Lung microvascular endothelial cell (primary cell): ENCODE results near the gene DHRS13. TPM values are rescaled to one million over a fixed set of nuclear protein-coding genes. Genes with fewer than 3 reads are reported as not detected.

Experiments used
- DNase-seq, 2 donors: peaks; one replicate each; pipeline versions ENCODE4 v3.0.0 to v3.0.0-alpha.2; 2010; ENCODE audit warnings: low read depth in 2 of 2
- total RNA-seq: library from RNA; depleted of rRNA; stranded (reverse); fragments of >200 nt; gene quantifications from 2 replicates; pipeline ENCODE4 v1.2.1, GENCODE V29; 2014

DHRS13 gene
- total RNA-seq, 1 donor from 2014 or later, result 14.5 TPM

DNA sequence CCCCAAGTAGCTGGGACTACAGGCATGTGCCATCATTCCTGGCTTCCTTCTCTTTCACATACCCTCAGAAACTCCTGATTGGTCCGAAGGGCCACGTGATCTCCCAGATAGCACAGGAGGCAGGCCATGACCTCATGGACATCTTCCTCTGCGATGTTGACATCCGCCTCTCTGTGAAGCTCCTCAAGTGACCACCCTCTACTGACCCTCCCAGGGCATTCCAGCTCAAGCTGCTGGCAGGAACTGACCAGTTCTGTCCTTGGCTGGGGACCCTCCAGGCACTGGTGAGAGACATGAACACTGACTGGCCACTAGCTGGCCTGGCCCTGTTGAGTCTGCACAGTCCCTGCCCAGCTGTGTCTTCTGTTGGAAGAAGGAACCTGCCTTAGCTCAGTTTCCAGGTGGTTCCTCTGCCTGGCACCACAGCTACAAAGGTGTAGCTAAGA, 42.5 kb downstream of the DHRS13 start:
- DNase-seq, result no peak

DNA sequence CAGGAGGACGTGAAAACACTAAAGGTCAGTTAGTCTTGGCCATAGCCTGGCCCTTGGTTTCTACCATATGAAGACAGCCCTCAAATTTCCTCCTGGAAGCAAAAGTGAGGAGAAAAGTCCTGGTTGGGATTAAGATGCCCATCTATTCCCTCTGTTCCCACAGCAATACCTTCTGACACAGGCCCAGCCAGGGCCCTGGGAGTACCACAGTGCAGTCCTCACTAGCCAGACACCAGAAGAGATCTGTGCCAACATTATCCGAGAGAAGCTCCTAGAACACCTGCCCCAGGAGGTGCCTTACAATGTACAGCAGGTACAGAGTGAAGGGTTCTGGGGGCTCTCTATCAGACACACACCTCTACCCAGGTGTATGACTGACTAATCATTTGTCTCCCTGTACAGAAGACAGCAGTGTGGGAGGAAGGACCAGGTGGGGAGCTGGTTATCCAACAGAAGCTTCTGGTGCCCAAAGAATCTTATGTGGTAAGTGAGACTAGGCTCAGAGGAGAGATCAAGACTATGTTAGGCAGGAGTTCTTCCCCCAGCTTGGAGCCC, 44.0 kb downstream of the DHRS13 start:
- DNase-seq, result no peak

DNA sequence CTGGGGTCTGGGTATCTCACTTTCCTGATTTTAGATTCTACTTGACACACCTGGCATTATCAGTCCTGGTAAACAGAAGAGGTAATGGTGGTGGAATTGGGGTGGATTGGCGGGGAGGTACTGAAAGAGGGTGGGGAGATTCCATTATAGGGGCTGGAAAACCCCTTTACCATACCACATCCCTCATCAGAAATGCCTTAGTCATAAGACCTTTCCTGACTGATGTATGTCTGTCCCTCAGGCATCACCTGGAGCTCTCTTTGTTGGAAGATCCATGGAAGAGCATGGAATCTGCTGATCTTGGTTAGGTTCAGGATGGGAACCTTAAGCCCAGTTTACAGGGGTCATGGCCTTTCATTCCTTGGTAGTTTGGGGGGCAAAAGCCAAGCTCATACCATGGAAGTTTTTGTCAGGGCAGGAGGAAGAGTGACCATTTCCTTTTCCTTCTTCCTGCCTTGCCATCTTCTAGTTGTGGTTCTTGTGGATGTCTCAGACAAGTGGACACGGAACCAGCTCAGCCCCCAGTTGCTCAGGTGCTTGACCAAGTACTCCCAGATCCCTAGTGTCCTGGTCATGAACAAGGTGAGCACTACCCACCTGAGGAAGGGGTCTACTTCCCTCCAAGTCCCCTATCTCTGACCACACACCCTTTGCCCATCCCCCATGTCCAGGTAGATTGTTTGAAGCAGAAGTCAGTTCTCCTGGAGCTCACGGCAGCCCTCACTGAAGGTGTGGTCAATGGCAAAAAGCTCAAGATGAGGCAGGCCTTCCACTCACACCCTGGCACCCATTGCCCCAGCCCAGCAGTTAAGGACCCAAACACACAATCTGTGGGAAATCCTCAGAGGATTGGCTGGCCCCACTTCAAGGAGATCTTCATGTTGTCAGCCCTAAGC, 44.7 kb downstream of the DHRS13 start:
- no peak for DNase-seq

DNA sequence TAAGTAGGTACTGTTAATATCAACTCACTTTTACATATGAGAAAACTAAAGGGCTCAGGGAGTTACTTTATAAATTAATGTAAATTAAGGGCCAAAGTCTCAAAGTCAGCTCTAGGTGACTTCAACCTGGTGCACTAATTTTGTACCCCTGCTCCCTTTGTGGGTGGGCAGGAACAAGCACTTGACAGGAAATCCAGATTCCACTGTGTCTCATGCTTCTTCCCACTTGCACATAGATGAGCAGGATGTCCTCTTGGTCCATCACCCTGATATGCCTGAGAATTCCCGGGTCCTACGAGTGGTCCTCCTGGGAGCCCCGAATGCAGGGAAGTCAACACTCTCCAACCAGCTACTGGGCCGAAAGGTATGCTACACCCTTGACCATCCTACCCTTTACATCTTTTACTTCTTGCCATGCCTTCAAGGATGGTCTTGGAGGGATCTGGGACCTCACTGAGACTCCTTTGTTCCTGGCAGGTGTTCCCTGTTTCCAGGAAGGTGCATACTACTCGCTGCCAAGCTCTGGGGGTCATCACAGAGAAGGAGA, 46.8 kb downstream of the DHRS13 start:
- no peak for DNase-seq

DNA sequence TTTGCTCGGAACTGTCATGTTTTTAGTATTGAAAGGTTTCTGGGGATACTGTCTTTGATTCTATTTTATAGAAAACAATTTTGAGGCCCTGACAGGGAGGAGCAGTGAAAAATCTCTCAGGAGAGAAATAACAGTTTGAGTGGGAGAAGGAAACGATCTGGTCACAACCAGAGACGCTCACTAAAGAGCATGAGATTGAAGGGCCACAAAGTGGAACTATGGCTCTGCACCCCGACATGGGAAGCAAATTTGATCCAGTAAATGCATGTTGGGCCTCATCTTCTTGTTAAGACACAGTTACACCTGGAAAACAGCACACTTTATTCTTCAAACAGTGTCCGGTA, 47.6 kb downstream of the DHRS13 start:
- DNase-seq, result no peak

DNA sequence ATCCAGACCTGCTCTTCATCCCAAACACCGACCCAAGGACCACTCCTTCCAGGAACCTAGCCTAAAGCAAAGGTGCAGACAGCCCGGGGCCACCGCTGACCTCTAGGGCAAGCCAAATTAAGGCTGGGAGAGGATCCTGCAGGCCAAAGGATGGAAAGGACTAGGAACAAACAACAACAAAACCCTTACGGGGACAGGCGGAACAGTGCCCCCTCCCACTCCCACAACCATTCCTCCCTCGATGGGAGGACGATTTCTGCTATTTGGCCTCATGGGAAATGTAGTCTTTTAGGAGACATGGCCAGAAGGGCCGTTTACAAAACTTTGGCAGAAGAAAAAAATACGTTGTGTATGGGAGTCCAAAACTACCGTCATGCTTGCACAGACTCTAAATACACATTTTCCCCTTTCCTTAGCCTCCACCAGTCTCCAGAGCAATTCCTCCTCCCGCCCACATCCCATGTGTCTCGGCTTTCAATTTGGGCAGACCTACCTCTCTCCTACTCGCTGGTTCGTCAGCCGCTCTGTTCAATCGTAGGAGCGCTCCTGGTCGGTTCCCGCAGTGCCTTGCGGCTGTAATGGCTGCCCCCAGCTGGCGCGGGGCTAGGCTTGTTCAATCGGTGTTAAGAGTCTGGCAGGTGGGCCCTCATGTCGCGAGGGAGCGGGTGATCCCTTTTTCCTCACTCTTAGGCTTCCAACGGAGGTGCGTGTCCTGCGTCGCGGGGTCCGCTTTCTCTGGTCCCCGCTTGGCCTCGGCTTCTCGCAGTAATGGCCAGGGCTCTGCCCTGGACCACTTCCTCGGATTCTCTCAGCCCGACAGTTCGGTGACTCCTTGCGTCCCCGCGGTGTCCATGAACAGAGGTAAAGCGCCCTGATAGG, 48.2 kb downstream of the DHRS13 start, which contains the start of gene ERAL1:
Gene ERAL1 (plus strand): TSS at position 560 of the 879 bp plus-strand sequence. CDS start 19 bp downstream, at position 579.
- peak; percentile 88 to 89 for DNase-seq

DNA sequence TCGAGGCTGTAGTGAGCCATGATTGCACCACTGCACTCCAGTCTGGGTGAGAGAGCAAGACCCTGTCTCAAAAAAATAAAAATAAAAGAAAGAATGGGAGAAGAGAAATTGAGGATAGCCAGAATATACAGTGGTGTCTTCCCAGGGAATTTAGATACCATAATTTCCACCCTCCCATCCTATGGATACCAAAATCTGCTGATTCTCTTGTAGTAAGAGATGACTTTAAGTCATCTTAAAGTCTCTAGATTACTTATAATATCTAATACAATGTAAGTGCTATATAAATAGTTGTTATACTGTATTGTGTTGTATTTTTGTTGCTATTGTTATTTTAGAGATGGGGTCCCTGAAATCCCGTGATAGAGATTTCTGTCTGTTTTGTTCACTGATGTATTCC, 49.6 kb downstream of the DHRS13 start:
- DNase-seq, result no peak

DNA sequence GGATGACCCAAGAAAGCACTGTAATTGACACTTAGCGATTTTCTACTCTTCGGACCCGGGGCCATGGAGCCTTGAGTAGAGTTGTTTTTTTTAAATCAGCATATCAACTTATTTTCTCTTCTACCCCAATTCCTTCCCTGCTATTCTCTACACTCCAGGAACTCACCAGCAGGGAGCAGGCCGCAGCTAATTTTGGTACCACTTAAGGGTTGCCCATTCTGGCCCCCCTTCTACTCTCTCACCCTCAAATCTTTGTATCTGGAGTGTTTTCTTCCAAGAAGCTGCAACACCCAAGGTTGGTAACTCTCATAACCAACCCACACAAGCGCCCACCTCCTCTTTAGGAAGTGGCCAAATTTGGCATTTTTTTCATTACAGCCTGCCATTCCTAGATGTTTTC, 53.6 kb downstream of the DHRS13 start:
- peak; percentile 26 to 29 for DNase-seq

DNA sequence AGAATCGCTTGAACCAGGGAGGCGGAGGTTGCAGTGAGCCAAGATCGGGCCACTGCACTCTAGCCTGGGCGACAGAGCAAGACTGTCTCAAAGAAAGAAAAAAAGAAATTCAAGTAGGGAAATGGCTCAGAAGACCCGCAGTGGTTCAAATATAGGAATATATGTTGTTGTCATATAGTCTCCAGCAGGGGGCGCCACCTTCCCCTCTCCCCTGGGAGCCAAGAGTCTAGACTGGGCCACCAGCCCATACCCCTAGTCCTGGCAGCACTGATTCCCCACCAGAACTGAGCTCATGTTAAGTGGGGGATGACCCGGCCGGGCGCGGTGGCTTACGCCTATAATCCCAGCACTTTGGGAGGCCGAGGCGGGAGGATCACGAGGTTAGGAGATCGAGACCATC, 54.2 kb downstream of the DHRS13 start:
- DNase-seq, result peak; percentile 46 to 65

Other genes with a start within 250 kb of the DHRS13 start
- gene SDF2, start 241.2 kb downstream of the DHRS13 start, total RNA-seq, result 61.7 and 105 TPM in 2 replicates
- 34.2 and 42.3 TPM in 2 replicates for gene SUPT6H, start 240.9 kb downstream of the DHRS13 start, total RNA-seq
- gene PROCA1, start 191.2 kb downstream of the DHRS13 start, total RNA-seq, result 0.20 and 0.22 TPM in 2 replicates
- 11.3 and 22.2 TPM in 2 replicates for gene RAB34, start 185.2 kb downstream of the DHRS13 start, total RNA-seq
- gene RPL23A, start 183.1 kb downstream of the DHRS13 start, total RNA-seq, result 479 and 600 TPM in 2 replicates
- gene TLCD1, start 176.8 kb downstream of the DHRS13 start, total RNA-seq, result 0.87 and 1.2 TPM in 2 replicates
- gene NEK8, start 174.3 kb downstream of the DHRS13 start, total RNA-seq, result 1.3 and 1.6 TPM in 2 replicates
- gene TRAF4, start 159.1 kb downstream of the DHRS13 start, total RNA-seq, result 22.2 and 26.2 TPM in 2 replicates
- 4.1 and 6.5 TPM in 2 replicates for gene FAM222B, start 60.3 kb downstream of the DHRS13 start, total RNA-seq
- 23.1 and 24.6 TPM in 2 replicates for gene ERAL1, start 48.1 kb downstream of the DHRS13 start, total RNA-seq
- gene FLOT2, start 5.3 kb downstream of the DHRS13 start, total RNA-seq, result 73.2 and 93.7 TPM in 2 replicates
- gene PHF12, start 48.4 kb upstream of the DHRS13 start, total RNA-seq, result 4.1 and 6.5 TPM in 2 replicates
- gene SEZ6, start 103.0 kb upstream of the DHRS13 start, total RNA-seq, result under 0.01 TPM in 1 of 2 replicates, not detected in the other
- 1.2 and 1.3 TPM in 2 replicates for gene PIPOX, start 140.1 kb upstream of the DHRS13 start, total RNA-seq